Ramos (cell line): ENCODE data around the gene CRYBG1.
"Not testable (repeated sequence)": the region's sequence is repeated elsewhere in the genome, so short reads cannot be mapped to it uniquely, and the experiment has no call there.

Experiments used
- in situ Hi-C: fragments of 300-500 bp; cut with MboI; formaldehyde crosslinking; loops from one replicate; pipeline ENCODE4 v1.14.3; 2022; ENCODE audit warnings: low sequenced_read_pairs; ENCODE audit not compliant: unreplicated experiment

Gene CRYBG1

DNA sequence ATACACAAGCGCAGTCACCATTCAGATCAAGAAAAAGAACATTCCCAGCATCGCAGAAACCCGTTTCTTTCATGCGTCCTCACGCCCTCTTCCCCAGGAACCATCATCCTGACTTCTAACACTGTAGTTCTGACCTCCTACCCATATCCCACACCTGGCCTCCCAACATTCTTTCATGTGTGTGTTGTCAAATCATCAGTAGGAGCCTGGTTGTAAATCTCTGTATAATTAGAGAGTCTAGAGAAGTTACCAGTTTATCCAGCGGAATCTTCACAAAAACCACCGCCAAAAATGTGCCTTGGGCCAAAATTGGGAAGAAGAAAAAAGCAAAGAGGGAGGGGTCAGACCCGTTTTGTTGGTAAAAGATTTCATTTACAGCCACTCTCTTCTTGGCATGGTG lies 177.1 kb downstream of the CRYBG1 start:
- in situ Hi-C loops = no loop called here

DNA sequence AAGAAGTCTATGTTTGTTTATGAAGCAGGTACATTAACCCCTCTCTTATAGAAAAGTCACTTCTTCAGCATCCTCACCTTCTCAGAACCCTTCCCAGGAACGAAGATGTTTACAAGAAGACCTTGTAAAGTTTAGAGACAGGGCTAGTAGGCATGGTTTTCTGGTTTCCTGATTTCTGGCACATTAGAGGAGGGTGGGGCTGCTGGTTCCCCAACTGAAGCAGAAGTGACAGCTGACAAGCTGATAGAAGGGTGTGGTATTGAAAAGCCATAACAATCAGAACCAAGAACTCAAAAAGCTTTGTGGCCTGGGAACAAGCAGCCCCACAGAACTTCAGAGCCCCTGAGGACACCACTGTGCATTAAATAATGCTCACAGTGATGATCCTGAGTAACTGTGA lies 177.6 kb downstream of the CRYBG1 start:
- in situ Hi-C loops = no loop called here

DNA sequence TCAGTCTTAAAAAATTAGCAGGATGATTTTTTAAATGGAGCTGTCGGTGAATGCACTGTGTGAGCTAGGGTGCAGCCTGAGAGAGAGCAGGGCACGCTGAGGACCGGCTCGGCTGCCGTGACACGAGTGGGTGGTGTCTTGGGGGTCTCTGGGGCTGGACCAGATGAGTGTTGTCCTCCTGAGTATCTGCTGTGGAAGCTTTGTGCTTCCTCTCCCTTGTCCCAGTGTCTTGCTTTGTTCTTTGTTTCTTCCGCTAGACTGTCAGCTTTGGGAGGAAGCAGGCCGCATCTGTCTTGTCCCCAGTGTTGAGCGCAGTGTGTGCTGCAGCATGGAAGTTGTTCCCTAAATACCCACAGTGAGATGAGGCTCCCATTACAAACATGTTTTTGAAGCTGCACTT lies 179.4 kb downstream of the CRYBG1 start:
- in situ Hi-C loops = no loop called here

DNA sequence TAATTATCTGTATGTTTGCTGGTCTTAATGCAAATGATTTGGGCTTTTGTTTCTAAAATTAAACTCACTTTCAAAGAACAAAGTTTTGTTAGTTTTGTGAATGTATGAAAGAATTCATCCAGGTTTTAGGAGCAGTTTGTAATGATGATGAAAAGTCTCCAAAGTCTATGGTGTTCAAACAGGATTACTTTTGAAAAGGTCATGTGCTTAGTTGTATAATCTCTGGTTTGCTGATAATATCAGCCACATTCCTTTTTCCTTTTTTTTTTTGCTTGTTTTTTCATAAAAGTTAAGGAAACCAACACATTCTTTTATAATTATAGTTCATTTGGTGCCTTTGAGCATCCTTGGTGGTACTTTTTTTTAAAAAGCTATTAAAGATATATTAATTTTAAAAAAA lies 179.9 kb downstream of the CRYBG1 start:
- in situ Hi-C loops = no loop called here

DNA sequence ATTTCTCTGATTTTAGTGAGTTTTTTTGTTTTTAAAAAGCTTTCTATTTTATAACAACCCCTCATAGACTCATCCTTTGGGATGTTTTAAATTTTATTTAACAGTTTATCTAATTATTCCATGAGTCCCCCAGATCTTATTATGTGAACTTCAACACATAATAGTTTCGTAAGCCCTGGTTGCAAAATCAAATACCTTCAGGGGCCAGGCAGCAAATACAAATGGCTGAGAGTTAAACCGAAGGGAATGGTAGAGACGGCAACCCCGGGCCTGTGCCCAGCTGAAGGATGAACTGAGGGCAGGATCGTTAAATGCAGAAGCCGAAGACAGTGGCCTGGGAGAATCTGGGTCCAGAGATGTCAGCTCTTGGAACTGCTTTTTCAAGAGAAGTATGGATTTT lies 180.4 kb downstream of the CRYBG1 start:
- in situ Hi-C loops = no loop called here

DNA sequence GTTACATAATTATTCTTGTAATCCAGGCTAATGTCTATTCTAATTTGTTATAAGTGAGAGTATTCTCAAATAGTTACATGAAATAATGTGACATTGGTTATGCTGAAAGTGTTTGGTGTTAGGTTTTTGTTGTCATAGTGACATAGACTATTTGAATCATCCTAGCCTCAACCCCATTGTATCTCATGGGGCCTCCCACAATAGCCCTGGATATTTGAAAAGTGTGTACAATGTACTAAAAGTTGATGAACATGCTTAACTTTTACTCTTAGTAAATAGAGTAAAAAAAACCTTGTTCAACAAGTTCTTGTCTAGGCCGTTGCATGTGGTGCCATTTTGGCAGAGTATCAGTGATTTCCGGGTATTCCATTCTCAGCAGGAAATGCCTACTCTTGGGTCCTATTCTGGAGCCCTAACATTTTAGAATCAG lies 185.8 kb downstream of the CRYBG1 start:
- in situ Hi-C loops = no loop called here

DNA sequence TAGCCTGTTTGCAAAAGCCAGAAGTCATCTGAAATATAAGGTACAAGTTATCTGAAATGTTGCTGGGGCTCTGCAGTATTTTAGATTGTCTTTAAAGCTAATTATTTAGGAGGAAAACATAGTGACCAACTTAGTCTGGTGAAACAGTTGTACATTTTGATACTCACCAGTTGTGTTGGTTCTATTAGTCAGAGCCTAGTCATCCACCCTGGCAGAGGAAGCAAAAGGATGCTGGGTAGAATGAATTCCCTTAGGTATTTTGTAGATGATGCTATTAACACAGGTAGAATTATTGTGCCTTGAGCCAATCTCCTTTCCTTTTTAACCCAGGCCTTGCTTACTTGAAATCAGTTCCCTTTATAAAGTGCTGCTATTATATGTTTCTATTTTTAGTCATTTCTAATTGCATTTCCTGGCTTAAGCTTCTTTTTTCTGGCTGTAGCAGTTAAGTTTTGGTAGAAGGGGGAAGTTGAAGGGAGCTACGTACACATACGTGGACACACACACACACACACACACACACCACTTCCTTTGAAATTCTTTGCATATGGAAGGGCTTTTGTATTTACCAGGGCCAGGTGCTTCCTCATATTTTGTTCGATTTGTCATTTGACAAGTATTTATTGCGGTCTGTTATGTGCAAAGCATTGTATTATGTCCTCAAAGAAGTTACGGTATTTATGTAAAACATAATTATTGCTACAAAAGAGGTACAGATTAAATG lies 186.3 kb downstream of the CRYBG1 start:
- in situ Hi-C loops = no loop called here

DNA sequence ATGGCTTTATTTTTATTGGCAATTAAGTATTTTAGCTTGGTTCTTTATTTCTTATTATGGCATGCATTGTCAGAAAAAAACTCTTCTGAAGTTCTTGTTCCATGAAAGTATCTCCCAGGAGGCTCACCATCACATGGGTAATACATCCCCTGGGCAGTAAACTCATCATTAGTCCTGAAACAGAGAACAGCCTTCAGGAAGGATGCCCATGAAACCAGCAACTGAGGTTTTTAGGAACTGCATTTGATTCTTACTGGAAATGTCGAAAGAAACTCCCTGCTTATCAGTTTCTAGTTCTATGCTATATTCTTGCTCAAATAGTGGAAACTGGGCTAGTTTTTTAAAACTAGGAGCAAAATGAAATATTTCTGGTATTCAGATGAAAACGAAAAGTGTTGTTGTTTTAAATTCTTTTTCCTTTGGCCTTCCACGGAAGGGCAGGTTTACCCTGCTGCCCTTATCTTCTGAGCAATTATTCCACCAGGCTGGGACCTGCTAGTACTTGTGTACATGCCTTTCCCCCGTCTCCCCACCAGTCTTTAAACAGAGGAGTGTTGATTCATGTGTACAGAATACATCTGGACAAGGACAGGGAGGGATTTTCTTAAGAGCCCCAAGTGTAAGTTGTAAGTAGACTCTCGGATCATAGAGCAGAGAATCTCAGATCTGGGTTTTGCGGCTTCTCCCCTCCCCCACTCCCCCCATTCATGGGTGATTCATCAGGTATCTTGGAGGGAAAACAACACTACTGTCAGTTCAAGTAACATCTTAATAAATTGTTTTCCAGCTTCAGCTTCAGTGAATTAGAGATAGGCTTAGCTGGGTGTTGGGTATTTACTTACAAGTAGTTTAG lies 187.3 kb downstream of the CRYBG1 start:
- in situ Hi-C loops = no loop called here

DNA sequence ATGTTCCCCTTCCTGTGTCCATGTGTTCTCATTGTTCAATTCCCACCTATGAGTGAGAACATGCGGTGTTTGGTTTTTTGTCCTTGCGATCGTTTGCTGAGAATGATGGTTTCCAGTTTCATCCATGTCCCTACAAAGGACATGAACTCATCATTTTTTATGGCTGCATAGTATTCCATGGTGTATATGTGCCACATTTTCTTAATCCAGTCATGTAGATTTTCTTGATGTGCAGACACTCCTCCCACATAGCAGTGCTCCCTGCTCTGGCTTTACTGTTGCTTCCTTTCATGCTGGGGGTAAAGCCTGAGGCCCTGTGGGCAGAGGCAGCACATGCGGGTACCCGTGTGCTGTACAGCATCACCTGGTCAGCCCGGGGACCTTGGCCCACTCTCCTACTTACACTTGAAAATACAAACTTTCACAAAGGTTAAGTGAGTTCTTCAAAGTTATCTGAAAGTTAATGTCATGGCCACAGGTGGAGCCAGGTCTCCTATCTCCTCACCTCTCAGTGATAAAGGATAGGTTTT lies 188.5 kb downstream of the CRYBG1 start:
- in situ Hi-C loops = not testable (repeated sequence)

DNA sequence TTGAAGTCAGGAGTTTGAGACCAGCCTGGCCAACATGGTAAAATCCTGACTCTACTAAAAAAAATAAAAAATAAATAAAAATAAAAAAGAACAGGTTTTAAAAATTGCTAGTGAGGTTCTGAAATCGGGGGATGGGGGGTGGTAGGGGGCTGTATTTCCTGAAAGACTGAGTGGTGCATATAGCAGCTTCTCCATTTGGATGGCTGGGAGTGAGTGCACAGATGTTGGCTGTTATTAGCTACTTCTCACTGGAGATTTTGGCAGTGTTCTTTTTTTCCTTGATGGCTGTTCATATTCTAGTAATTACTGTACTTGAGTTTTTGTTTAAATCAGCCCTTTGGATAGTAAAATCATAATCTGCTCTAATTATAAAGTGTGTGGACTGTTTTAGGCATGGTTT lies 189.0 kb downstream of the CRYBG1 start:
- in situ Hi-C loops = no loop called here

DNA sequence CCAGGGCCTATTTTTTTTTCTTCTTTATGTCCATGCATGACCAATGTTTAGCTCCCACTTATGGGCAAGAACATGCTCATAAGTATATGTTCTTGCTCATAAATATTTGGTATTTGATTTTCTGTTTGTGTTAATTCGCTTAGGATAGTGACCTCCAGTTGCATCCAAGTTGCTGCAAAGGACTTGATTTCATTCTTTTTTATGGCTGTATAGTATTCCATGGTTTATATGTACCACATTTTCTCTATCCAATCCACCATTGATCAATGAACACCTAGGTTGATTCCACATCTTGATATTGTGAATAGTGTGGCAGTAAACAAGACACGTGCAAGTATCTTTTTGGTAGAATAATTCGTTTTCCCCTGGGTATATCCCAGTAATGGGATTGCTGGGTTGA lies 190.6 kb downstream of the CRYBG1 start:
- in situ Hi-C loops = no loop called here

DNA sequence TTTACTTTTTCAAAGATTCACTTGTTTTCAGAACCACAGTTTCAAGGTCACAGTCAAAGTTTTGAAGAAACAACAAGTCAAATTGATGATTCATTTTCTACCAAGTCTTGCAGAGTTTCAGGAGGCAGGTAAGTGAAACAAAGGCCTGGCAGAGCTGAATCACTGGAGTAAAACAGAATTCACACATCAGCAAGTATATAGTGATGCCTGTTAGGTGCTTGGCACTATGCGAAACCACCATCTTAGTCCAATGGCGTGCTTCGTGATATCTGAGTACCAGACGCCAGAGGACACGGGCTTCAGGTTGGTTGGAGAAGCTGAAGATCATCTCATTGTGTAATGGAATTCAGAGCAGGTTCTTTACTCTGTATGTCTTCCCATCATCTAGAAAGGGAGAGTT lies 192.9 kb downstream of the CRYBG1 start:
- in situ Hi-C loops = no loop called here

DNA sequence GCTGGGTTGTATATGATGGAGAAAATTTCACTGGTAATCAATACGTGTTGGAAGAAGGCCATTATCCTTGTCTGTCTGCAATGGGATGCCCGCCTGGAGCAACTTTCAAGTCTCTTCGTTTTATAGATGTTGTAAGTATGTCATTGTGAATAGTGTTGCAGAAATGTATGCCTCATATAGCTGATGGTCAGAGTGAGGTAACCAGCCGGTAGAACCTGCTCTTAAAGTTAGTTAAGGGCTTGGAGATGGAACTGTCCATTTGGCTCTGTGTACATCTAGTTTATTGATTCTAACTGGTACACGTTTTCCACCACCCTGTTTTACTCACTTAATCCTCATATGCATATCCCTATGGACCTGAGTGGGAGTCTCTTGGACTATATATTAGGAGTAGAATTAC lies 195.2 kb downstream of the CRYBG1 start:
- in situ Hi-C loops = no loop called here

DNA sequence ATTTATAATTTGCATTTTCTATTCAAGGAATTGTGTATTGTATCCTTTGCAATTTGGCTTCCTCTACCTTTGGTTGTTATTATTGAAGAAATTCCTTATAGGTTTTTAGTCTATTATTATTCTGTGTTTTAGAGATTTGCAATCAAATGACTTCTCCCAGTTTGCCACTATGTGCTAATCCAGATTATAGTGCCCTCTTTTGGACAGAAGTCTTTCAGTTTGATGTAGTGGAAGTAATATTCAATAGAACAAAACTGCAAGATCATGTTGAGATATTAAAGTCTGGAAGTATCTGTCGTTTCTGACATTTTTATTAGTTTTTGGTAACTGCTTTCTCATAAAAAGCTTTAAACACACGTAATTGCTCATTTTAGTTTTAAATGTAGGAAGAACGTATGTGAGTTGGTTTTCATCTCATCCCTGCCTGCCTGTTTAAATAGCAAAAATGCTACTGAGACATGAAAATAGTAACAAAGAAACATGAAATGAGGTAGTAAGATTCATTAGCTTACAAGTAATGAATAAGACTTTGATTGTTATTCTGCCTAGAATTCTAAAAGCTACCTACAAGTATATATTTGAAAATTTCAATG lies 195.9 kb downstream of the CRYBG1 start:
- in situ Hi-C loops = no loop called here

DNA sequence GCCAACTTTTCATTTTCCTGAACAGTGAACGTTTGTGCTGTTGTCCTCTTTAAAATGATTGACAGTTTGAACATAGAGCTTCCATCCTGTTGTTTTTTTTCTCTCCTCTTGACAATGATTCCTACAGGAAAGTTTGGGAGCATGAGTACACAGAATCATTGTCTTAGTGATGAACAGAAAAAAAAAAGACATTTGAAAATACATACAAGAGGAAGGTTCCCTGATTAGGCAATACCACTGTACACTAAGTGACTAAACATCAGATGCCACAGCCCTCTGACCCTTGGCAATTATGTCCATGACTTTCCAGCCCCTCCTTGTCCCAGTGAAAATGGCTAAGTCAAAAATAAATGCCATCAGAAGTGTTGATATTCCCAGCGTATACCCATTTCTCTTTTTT lies 197.3 kb downstream of the CRYBG1 start:
- in situ Hi-C loops = no loop called here

DNA sequence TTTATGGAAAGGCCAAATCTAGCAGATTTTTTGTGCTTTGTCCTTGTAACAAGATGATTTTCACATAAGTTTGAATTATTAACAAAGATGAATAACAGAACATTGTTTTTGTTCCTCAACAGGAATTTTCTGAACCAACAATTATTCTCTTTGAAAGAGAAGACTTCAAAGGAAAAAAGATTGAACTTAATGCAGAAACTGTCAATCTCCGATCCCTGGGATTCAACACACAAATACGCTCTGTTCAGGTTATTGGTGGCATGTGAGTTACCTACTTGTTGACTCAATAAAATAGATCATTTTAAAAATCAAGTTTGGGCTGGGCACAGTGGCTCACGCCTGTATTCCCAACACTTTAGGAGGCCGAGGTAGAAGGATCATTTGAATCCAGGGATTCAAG lies 197.8 kb downstream of the CRYBG1 start:
- in situ Hi-C loops = no loop called here

DNA sequence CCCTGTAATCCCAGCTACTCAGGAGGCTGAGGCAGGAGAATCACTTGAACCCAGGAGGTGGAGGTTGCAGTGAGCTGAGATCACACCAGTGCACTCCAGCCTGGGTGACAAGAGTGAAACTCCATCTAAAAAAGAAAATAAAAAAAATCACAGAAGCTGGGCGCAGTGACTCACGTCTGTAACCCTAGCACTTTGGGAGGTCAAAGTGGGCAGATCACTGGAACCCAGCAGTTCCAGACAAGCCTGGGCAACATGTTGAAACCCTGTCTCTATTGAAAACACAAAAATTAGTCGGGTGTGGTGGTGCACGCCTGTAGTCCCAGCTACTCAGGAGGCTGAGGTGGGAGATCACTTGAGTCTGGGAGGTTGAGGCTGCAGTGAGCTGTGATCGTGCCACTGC lies 199.1 kb downstream of the CRYBG1 start:
- in situ Hi-C loops = loop anchor here (10.0 kb wide), 2 partner anchors 225 to 425 kb away; no protein-coding TSS in a partner anchor

DNA sequence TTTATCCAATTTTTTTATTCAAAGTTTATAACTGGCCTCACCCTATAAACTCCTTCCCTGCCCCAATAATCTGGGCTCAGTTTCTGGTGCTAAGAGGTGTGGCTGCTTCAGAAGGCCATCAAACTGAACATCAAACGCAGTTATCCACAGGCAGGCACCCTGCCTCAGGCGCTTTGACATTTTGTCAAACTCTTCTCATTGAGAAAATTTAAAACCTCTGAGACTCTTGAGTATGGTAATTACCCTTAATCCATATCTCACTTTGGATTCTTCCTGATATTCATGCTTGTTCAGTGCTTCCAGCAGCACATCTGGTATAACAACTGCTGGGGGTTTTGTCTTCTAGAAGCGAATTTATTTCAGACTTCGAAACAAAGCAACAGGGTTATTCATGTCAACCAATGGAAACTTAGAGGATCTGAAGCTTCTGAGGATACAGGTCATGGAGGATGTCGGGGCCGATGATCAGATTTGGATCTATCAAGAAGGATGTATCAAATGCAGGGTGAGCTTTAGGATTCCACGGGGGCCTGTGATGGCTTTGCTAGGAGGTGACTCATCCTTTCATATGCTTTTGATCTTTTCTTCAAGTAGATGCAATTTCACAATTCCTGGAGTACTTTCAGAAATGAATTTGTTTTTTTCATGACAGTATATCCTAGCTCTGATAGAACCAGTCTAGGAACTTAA lies 200.6 kb downstream of the CRYBG1 start:
- in situ Hi-C loops = loop anchor here (10.0 kb wide), 2 partner anchors 226 to 424 kb away; no protein-coding TSS in a partner anchor

DNA sequence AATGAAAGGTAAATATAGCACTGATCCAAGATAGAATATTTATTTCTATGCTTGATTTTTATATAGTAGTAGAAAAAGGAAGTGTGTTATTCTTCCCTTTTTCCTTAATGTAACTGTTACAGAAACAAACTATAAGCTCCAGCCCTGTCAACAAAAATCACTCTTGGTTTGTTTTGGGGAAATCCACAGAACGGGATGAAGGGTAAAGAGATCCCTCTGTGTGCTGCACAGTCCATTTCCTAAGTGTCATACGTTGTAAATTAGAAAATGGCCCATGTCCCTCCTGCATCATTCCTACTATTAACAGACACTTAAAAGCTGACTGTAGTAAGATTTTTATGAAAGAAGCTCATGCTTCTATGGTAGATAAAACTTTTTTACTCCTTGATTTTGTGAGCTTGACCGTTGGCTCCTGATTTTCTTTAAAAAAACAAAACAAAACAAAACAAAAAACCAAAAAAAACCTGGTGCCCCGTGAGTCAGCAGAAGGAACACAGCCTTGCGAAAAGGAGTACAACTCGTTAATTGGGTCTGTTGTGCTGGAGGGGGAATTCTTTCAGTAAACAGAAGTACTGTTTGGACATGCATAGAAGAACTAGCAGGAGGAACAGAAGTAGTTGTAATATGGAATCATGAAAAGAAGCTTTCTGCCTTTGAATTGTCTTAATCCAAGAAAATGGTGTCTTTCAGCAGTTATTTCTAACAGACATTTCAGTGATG lies 201.3 kb downstream of the CRYBG1 start:
- in situ Hi-C loops = loop anchor here (10.0 kb wide), 2 partner anchors 227 to 423 kb away; no protein-coding TSS in a partner anchor

DNA sequence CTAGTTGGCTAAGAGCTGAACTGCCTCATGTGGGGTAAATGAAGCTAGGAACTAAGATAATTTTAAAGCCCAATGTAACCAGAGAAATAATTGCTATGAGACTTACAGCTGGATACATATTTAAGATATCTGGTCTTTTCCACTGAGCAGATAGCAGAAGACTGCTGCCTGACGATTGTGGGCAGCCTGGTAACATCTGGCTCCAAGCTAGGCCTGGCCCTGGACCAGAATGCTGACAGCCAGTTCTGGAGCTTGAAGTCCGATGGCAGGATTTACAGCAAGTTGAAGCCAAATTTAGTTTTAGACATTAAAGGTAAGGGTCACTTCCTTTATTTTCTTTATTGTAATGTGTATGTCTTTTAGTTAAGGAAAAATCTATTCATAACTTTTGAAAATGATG lies 203.1 kb downstream of the CRYBG1 start:
- in situ Hi-C loops = loop anchor here (10.0 kb wide), 2 partner anchors 229 to 421 kb away; no protein-coding TSS in a partner anchor
